T-helper 1 cell treated with Interleukin-12 subunit alpha and Interleukin-12 subunit beta and Interleukin-4 antibody, amounts not matched to agents 30 ng/mL and 1 ng/mL, for 36 hours (primary cell): Measurements from ENCODE around the gene PDCD1. TPM values are rescaled to one million over a fixed set of nuclear protein-coding genes. Genes with fewer than 3 reads are reported as not detected.
"Not testable (repeated sequence)": the region's sequence is repeated elsewhere in the genome, so short reads cannot be mapped to it uniquely, and the experiment has no call there.

ENCODE experiments used
- intact Hi-C: fragments of 100-400 bp; cut with micrococcal nuclease; formaldehyde crosslinking; loops from one replicate; pipeline ENCODE4 v1.15.1; 2024
- total RNA-seq: library from RNA; stranded (reverse); gene quantifications from 2 replicates; pipeline ENCODE4 v1.2.3, GENCODE V29; 2022

The PDCD1 gene
- total RNA-seq, 1 donor from 2014 or later, result 7.8 TPM

- intact Hi-C loops, result no loop called here
Observed at GRCh38 chr2:241837197-241837965, 21.3 kb downstream of the PDCD1 start.

- intact Hi-C loops, result no loop called here
Observed at GRCh38 chr2:241836292-241836691, 22.4 kb downstream of the PDCD1 start.

- intact Hi-C loops, result no loop called here
Observed at GRCh38 chr2:241835611-241836010, 23.1 kb downstream of the PDCD1 start.

- intact Hi-C loops, result no loop called here
Observed at GRCh38 chr2:241834527-241835210, 24.0 kb downstream of the PDCD1 start.

GRCh38 chr2:241833756-241834526 lies 24.8 kb downstream of the PDCD1 start:
- intact Hi-C loops, result not testable (repeated sequence)

- intact Hi-C loops, result no loop called here
Observed at GRCh38 chr2:241833101-241833663, 25.5 kb downstream of the PDCD1 start.

- intact Hi-C loops, result no loop called here
Observed at GRCh38 chr2:241827394-241827793, 31.3 kb downstream of the PDCD1 start.

- intact Hi-C loops, result not testable (repeated sequence)
Observed at GRCh38 chr2:241823531-241824437, 34.9 kb downstream of the PDCD1 start.

DNA sequence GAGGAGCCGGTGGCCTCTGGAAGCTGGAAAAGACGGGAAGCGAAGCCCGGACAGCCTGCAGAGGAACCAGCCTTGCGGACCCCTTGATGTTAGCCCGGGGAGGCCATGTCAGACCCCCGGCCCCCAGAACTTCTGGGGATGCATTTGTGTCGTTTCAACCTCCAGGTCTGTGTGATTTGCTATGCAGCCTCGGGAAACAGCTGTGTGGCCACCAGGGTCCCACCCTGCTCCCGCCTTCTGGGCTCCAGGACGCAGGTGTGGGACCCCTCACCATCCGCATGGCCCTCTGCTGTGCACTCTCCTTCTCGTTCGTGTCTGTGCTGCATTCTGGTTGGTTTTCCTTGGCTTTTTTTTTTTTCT lies 36.5 kb downstream of the PDCD1 start:
- intact Hi-C loops, result no loop called here

- intact Hi-C loops, result no loop called here
Observed at GRCh38 chr2:241821460-241822263, 37.0 kb downstream of the PDCD1 start.

GRCh38 chr2:241820625-241821384 lies 37.9 kb downstream of the PDCD1 start:
- intact Hi-C loops, result no loop called here

DNA sequence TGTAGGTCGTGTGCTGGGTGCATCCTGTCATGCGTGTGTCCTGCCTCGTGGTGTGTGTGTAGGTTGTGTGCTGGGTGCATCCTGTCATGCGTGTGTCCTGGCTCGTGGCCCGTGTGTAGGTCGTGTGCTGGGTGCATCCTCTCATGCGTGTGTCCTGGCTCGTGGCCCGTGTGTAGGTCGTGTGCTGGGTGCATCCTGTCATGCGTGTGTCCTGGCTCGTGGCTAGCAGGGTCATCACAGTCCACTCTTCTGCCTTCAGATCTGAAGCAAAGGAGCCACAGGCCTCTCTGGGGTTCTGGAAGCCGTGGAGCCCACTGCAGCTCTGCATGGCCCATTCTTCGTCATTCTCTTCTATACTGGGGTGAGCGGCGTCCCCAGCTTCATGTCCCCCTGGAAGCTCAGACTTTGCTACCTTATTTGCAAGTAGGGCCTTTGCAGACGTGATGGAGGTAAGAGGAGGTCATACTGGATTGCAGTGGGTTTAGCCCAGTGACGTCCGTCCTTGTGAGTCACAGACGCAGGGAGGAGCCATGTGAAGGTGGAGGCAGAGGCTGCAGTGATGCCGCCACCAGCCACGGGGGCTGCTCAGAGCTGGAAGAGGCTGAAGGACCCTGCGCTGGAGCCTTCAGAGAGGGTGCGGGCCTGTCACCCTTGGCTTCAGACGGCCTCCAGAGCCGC lies 38.6 kb downstream of the PDCD1 start:
- intact Hi-C loops, result not testable (repeated sequence)

GRCh38 chr2:241818943-241819270 lies 39.8 kb downstream of the PDCD1 start:
- intact Hi-C loops, result no loop called here

DNA sequence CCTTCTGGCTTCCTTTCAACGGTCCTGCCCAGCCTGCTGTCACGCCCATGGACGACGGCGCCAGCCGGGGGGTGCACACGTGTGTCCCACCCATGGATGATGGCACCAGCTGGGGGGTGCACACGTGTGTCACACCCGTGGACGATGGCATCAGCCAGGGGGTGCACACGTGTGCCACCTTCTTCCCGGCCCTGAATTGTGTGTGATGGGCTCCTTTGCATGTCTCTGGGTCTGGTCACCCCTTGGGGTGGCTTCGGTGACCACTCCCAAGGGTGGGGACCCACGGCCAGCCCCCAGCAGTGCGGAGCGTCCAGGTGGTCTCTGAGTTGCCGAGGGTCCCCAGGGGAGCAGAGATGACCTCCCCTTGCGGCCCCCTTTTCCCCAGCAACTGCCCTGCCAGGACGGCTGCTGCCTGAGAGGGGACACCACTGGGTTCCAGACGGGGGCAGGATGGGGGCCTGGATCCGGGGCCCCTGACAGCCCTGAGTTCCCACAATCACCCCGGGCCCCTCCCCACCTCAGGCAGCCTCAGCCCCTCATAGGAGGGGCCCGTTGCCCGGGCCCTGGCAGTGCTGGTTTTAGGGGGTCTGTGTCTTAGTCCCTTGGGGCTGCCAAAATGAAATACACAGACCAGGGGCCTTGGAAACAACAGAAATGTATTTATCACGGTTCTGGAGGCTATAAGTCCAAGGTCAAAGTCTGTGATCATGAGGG lies 40.3 kb downstream of the PDCD1 start:
- intact Hi-C loops, result no loop called here

- intact Hi-C loops, result not testable (repeated sequence)
Observed at GRCh38 chr2:241817821-241818215, 40.9 kb downstream of the PDCD1 start.

- intact Hi-C loops, result no loop called here
Observed at GRCh38 chr2:241817126-241817820, 41.4 kb downstream of the PDCD1 start.

DNA sequence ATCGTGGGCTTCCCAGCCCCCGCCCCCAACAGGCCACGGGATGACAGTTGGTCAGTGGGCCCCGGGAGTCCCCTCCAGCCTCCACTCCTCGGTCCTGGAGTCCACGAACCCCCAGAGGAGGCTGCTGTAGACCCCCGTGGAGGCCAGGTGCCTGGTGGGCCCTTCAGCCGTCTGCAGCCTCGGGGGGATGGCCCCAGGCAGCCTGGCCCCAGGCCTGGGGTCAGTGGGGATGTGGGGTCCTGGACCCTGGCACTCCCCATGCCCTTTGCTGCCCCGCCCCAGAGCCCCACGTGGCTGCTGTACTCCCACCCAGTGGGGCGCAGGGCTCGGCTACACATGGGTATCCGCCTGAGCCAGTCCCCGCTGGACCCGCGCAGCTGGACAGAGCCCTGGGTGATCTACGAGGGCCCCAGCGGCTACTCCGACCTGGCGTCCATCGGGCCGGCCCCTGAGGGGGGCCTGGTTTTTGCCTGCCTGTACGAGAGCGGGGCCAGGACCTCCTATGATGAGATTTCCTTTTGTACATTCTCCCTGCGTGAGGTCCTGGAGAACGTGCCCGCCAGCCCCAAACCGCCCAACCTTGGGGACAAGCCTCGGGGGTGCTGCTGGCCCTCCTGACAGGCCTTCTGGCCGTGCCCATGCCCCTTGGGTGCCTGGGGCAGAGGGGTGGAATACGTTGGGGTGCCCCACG lies 42.1 kb downstream of the PDCD1 start:
- intact Hi-C loops, result no loop called here
